ENCODE measurements around the gene SIGLEC8. TPM values are rescaled to one million over a fixed set of nuclear protein-coding genes. Genes with fewer than 3 reads are reported as not detected.

Gene SIGLEC8
- total RNA-seq, 1 donor: not detected

- Histone ChIP-seq H3K4me1 (ENCODE audit: insufficient read depth, low read length) (no peaks in the 10 kb centered on the region), H3K79me2 (ENCODE audit: insufficient read depth, low read length) (no peaks in the 10 kb centered on the region), H3K27ac (ENCODE audit: low read depth, low read length) (no peak overlapping the region), H3K4me2 (ENCODE audit: insufficient read depth, low read length) (no peak overlapping the region), H4K20me1 (ENCODE audit: insufficient read depth, low read length) (no peaks in the 10 kb centered on the region), H3K27me3 (ENCODE audit: insufficient read depth, low read length) (no peaks in the 10 kb centered on the region), H3K4me3 (ENCODE audit: insufficient read depth, low read length) (no peak overlapping the region), H3K36me3 (ENCODE audit: insufficient read depth, low read length) (no peaks in the 10 kb centered on the region), H2AFZ (ENCODE audit: low read length) (no peak overlapping the region), H3K9me3 (ENCODE audit: low read depth, low read length) (no peaks in the 10 kb centered on the region)
- no peak for DNase-seq (ENCODE audit: insufficient read length, low spot score, missing footprints)
- no peak for TF ChIP-seq CTCF (IDR thresholded peaks at IDR 0.05; ENCODE audit: extremely low read depth, low read depth, low read length)
Observed at GRCh38 chr19:51434456-51434855, 23.8 kb downstream of the SIGLEC8 start.

GRCh38 chr19:51433043-51433442, 25.2 kb downstream of the SIGLEC8 start:
- H3K27me3 ChIP-seq (ENCODE audit: insufficient read depth, low read length): no peaks in the 10 kb centered on the region
- no peaks in the 10 kb centered on the region for H3K79me2 ChIP-seq (ENCODE audit: insufficient read depth, low read length)
- H2AFZ ChIP-seq (ENCODE audit: low read length): no peak overlapping the region
- no peaks in the 10 kb centered on the region for H3K9me3 ChIP-seq (ENCODE audit: low read depth, low read length)
- DNase-seq (ENCODE audit: insufficient read length, low spot score, missing footprints): no peak
- H4K20me1 ChIP-seq (ENCODE audit: insufficient read depth, low read length): no peaks in the 10 kb centered on the region
- H3K4me1 ChIP-seq (ENCODE audit: insufficient read depth, low read length): no peaks in the 10 kb centered on the region
- no peaks in the 10 kb centered on the region for H3K36me3 ChIP-seq (ENCODE audit: insufficient read depth, low read length)
- no peak overlapping the region for H3K4me2 ChIP-seq (ENCODE audit: insufficient read depth, low read length)
- H3K27ac ChIP-seq (ENCODE audit: low read depth, low read length): no peak overlapping the region
- TF ChIP-seq CTCF (IDR thresholded peaks at IDR 0.05; ENCODE audit: extremely low read depth, low read depth, low read length): no peak
- H3K4me3 ChIP-seq (ENCODE audit: insufficient read depth, low read length): no peak overlapping the region

GRCh38 chr19:51431124-51431523, 27.1 kb downstream of the SIGLEC8 start:
- Histone ChIP-seq H3K79me2 (ENCODE audit: insufficient read depth, low read length) (no peaks in the 10 kb centered on the region), H3K4me3 (ENCODE audit: insufficient read depth, low read length) (no peak overlapping the region), H4K20me1 (ENCODE audit: insufficient read depth, low read length) (no peaks in the 10 kb centered on the region), H3K27ac (ENCODE audit: low read depth, low read length) (no peak overlapping the region), H3K36me3 (ENCODE audit: insufficient read depth, low read length) (no peaks in the 10 kb centered on the region), H2AFZ (ENCODE audit: low read length) (no peak overlapping the region), H3K27me3 (ENCODE audit: insufficient read depth, low read length) (no peaks in the 10 kb centered on the region), H3K4me2 (ENCODE audit: insufficient read depth, low read length) (no peak overlapping the region), H3K4me1 (ENCODE audit: insufficient read depth, low read length) (no peaks in the 10 kb centered on the region), H3K9me3 (ENCODE audit: low read depth, low read length) (no peaks in the 10 kb centered on the region)
- DNase-seq (ENCODE audit: insufficient read length, low spot score, missing footprints): no peak
- TF ChIP-seq CTCF (IDR thresholded peaks at IDR 0.05; ENCODE audit: extremely low read depth, low read depth, low read length): no peak

- no peaks in the 10 kb centered on the region for H3K36me3 ChIP-seq (ENCODE audit: insufficient read depth, low read length)
- H3K4me3 ChIP-seq (ENCODE audit: insufficient read depth, low read length): no peak overlapping the region
- no peaks in the 10 kb centered on the region for H4K20me1 ChIP-seq (ENCODE audit: insufficient read depth, low read length)
- no peak for DNase-seq (ENCODE audit: insufficient read length, low spot score, missing footprints)
- no peaks in the 10 kb centered on the region for H3K79me2 ChIP-seq (ENCODE audit: insufficient read depth, low read length)
- no peak overlapping the region for H2AFZ ChIP-seq (ENCODE audit: low read length)
- no peak overlapping the region for H3K4me2 ChIP-seq (ENCODE audit: insufficient read depth, low read length)
- H3K4me1 ChIP-seq (ENCODE audit: insufficient read depth, low read length): no peaks in the 10 kb centered on the region
- no peak overlapping the region for H3K27ac ChIP-seq (ENCODE audit: low read depth, low read length)
- TF ChIP-seq CTCF (IDR thresholded peaks at IDR 0.05; ENCODE audit: extremely low read depth, low read depth, low read length): no peak
- no peaks in the 10 kb centered on the region for H3K27me3 ChIP-seq (ENCODE audit: insufficient read depth, low read length)
- no peaks in the 10 kb centered on the region for H3K9me3 ChIP-seq (ENCODE audit: low read depth, low read length)
Observed at GRCh38 chr19:51430221-51430620, 28.0 kb downstream of the SIGLEC8 start.

Measured in osteoblast (primary cell).